ENCODE data around the gene UBR4.

Gene UBR4

GRCh38 chr1:19199969-19200604, 10.0 kb downstream of the UBR4 start:
- no peak for DNase-seq (ENCODE audit: low spot score)
- peaks cover 27 to 78% of the 10 kb centered on the region in 2 donors for H3K36me3 ChIP-seq (replicated peaks in 1 of 2; ENCODE audit: control insufficient read depth in 2 of 2, insufficient read depth in 2 of 2, low read length in 2 of 2)

GRCh38 chr1:19199329-19199968, 10.6 kb downstream of the UBR4 start:
- Histone ChIP-seq H4K8ac (ENCODE audit: low read depth, low read length) (no peak overlapping the region), H3K36me3 (replicated peaks in 1 of 2; ENCODE audit: control insufficient read depth in 2 of 2, insufficient read depth in 2 of 2, low read length in 2 of 2) (peaks cover 27 to 81% of the 10 kb centered on the region in 2 donors)

More at GRCh38 chr1:19199969-19200604, 10.0 kb downstream of the UBR4 start:
- no peak overlapping the region for H3K14ac ChIP-seq (ENCODE audit: low read length)
- H2AK5ac ChIP-seq (ENCODE audit: low read depth, low read length): no peak overlapping the region
- no peak overlapping the region for H4K8ac ChIP-seq (ENCODE audit: low read depth, low read length)
- no peak overlapping the region for H2BK120ac ChIP-seq (ENCODE audit: low read depth, low read length)
- H3K4me3 ChIP-seq (ENCODE audit: low read length in 2 of 2): no peak overlapping the region
- WGBS, 2 donors (ENCODE audit: extremely low coverage in 2 of 2, insufficient read length in 2 of 2, insufficient replicate concordance in 1 of 2): no CpG with 5 or more reads among the region's 4 CpGs
- no peak overlapping the region for H4K91ac ChIP-seq (ENCODE audit: low read depth, low read length, poor library complexity)
- H2BK12ac ChIP-seq (ENCODE audit: low read length): no peak overlapping the region
- no peaks in the 10 kb centered on the region for H3K4me1 ChIP-seq (ENCODE audit: control insufficient read depth in 2 of 2, insufficient read depth in 1 of 2, low read depth in 1 of 2, low read length in 2 of 2)
- H2BK15ac ChIP-seq (ENCODE audit: low read length): no peak overlapping the region
- peak overlapping the region; percentile 54 for H3K9ac ChIP-seq (ENCODE audit: low read depth, low read length, poor library complexity)
- H2AFZ ChIP-seq (ENCODE audit: low read length): no peak overlapping the region
- no peak overlapping the region for H3K23ac ChIP-seq (ENCODE audit: low read depth, low read length, poor library complexity)
- no peak overlapping the region for H3K4me2 ChIP-seq (ENCODE audit: insufficient read depth, low read length, poor library complexity, severe bottlenecking)
- H3K4ac ChIP-seq (ENCODE audit: low read length): no peak overlapping the region
- H3K79me1 ChIP-seq (ENCODE audit: low read depth, low read length): no peaks in the 10 kb centered on the region
- H3K9me3 ChIP-seq (replicated peaks in 1 of 2; ENCODE audit: control insufficient read depth in 2 of 2, insufficient read depth in 1 of 2, low read depth in 1 of 2, low read length in 2 of 2): no peaks in the 10 kb centered on the region
- H3K27me3 ChIP-seq (ENCODE audit: control insufficient read depth in 3 of 3, insufficient read depth in 3 of 3, low read depth in 1 of 3, low read length in 3 of 3): no peaks in the 10 kb centered on the region
- H3K27ac ChIP-seq (replicated peaks; ENCODE audit: low read length): no peak overlapping the region
- no peak overlapping the region for H3K18ac ChIP-seq (ENCODE audit: low read length)
- H2BK5ac ChIP-seq (ENCODE audit: low read length): no peak overlapping the region

GRCh38 chr1:19198820-19199219, 11.2 kb downstream of the UBR4 start:
- Histone ChIP-seq H2BK12ac (ENCODE audit: low read length) (no peak overlapping the region), H4K91ac (ENCODE audit: low read depth, low read length, poor library complexity) (no peak overlapping the region), H2BK120ac (ENCODE audit: low read depth, low read length) (no peak overlapping the region), H3K27me3 (ENCODE audit: control insufficient read depth in 3 of 3, insufficient read depth in 3 of 3, low read depth in 1 of 3, low read length in 3 of 3) (no peaks in the 10 kb centered on the region), H2BK5ac (ENCODE audit: low read length) (no peak overlapping the region), H3K79me1 (ENCODE audit: low read depth, low read length) (no peaks in the 10 kb centered on the region), H2BK15ac (ENCODE audit: low read length) (no peak overlapping the region), H3K9me3 (replicated peaks in 1 of 2; ENCODE audit: control insufficient read depth in 2 of 2, insufficient read depth in 1 of 2, low read depth in 1 of 2, low read length in 2 of 2) (no peaks in the 10 kb centered on the region), H3K18ac (ENCODE audit: low read length) (no peak overlapping the region), H3K27ac (replicated peaks; ENCODE audit: low read length) (no peak overlapping the region), H3K4me1 (ENCODE audit: control insufficient read depth in 2 of 2, insufficient read depth in 1 of 2, low read depth in 1 of 2, low read length in 2 of 2) (no peaks in the 10 kb centered on the region), H3K9ac (ENCODE audit: low read depth, low read length, poor library complexity) (no peak overlapping the region), H3K4me2 (ENCODE audit: insufficient read depth, low read length, poor library complexity, severe bottlenecking) (no peak overlapping the region), H3K36me3 (replicated peaks in 1 of 2; ENCODE audit: control insufficient read depth in 2 of 2, insufficient read depth in 2 of 2, low read length in 2 of 2) (peaks cover 27 to 87% of the 10 kb centered on the region in 2 donors), H3K4ac (ENCODE audit: low read length) (no peak overlapping the region), H3K23ac (ENCODE audit: low read depth, low read length, poor library complexity) (no peak overlapping the region), H3K4me3 (ENCODE audit: low read length in 2 of 2) (no peak overlapping the region), H2AFZ (ENCODE audit: low read length) (no peak overlapping the region), H3K14ac (ENCODE audit: low read length) (no peak overlapping the region), H2AK5ac (ENCODE audit: low read depth, low read length) (no peak overlapping the region), H4K8ac (ENCODE audit: low read depth, low read length) (no peak overlapping the region)
- no CpG with 5 or more reads among the region's 4 CpGs for WGBS, 2 donors (ENCODE audit: extremely low coverage in 2 of 2, insufficient read length in 2 of 2, insufficient replicate concordance in 1 of 2)
- no peak for DNase-seq (ENCODE audit: low spot score)

More at GRCh38 chr1:19199329-19199968, 10.6 kb downstream of the UBR4 start:
- no peak overlapping the region for H2BK15ac ChIP-seq (ENCODE audit: low read length)
- no peak overlapping the region for H2AFZ ChIP-seq (ENCODE audit: low read length)
- H2AK5ac ChIP-seq (ENCODE audit: low read depth, low read length): no peak overlapping the region
- H3K4ac ChIP-seq (ENCODE audit: low read length): no peak overlapping the region
- no peak for DNase-seq (ENCODE audit: low spot score)
- no peak overlapping the region for H3K18ac ChIP-seq (ENCODE audit: low read length)
- H2BK12ac ChIP-seq (ENCODE audit: low read length): no peak overlapping the region
- H2BK5ac ChIP-seq (ENCODE audit: low read length): no peak overlapping the region
- H2BK120ac ChIP-seq (ENCODE audit: low read depth, low read length): no peak overlapping the region
- H3K27me3 ChIP-seq (ENCODE audit: control insufficient read depth in 3 of 3, insufficient read depth in 3 of 3, low read depth in 1 of 3, low read length in 3 of 3): no peaks in the 10 kb centered on the region
- H3K4me2 ChIP-seq (ENCODE audit: insufficient read depth, low read length, poor library complexity, severe bottlenecking): no peak overlapping the region
- no peak overlapping the region for H3K9ac ChIP-seq (ENCODE audit: low read depth, low read length, poor library complexity)
- no peaks in the 10 kb centered on the region for H3K4me1 ChIP-seq (ENCODE audit: control insufficient read depth in 2 of 2, insufficient read depth in 1 of 2, low read depth in 1 of 2, low read length in 2 of 2)
- no peak overlapping the region for H3K14ac ChIP-seq (ENCODE audit: low read length)
- H3K9me3 ChIP-seq (replicated peaks in 1 of 2; ENCODE audit: control insufficient read depth in 2 of 2, insufficient read depth in 1 of 2, low read depth in 1 of 2, low read length in 2 of 2): no peaks in the 10 kb centered on the region
- no peak overlapping the region for H3K4me3 ChIP-seq (ENCODE audit: low read length in 2 of 2)
- no peak overlapping the region for H4K91ac ChIP-seq (ENCODE audit: low read depth, low read length, poor library complexity)
- no CpG with 5 or more reads among the region's 4 CpGs for WGBS, 2 donors (ENCODE audit: extremely low coverage in 2 of 2, insufficient read length in 2 of 2, insufficient replicate concordance in 1 of 2)
- H3K27ac ChIP-seq (replicated peaks; ENCODE audit: low read length): no peak overlapping the region
- H3K23ac ChIP-seq (ENCODE audit: low read depth, low read length, poor library complexity): no peak overlapping the region
- H3K79me1 ChIP-seq (ENCODE audit: low read depth, low read length): no peaks in the 10 kb centered on the region

GRCh38 chr1:19197845-19198244, 12.2 kb downstream of the UBR4 start:
- Histone ChIP-seq H2BK15ac (ENCODE audit: low read length) (no peak overlapping the region), H3K18ac (ENCODE audit: low read length) (no peak overlapping the region), H4K91ac (ENCODE audit: low read depth, low read length, poor library complexity) (no peak overlapping the region), H2AFZ (ENCODE audit: low read length) (no peak overlapping the region), H3K4me2 (ENCODE audit: insufficient read depth, low read length, poor library complexity, severe bottlenecking) (no peak overlapping the region), H3K4ac (ENCODE audit: low read length) (no peak overlapping the region), H3K9ac (ENCODE audit: low read depth, low read length, poor library complexity) (no peak overlapping the region), H2BK5ac (ENCODE audit: low read length) (no peak overlapping the region), H3K4me3 (ENCODE audit: low read length in 2 of 2) (no peak overlapping the region), H3K36me3 (replicated peaks in 1 of 2; ENCODE audit: control insufficient read depth in 2 of 2, insufficient read depth in 2 of 2, low read length in 2 of 2) (peaks cover 31 to 94% of the 10 kb centered on the region in 2 donors), H3K9me3 (replicated peaks in 1 of 2; ENCODE audit: control insufficient read depth in 2 of 2, insufficient read depth in 1 of 2, low read depth in 1 of 2, low read length in 2 of 2) (no peaks in the 10 kb centered on the region), H2AK5ac (ENCODE audit: low read depth, low read length) (no peak overlapping the region), H4K8ac (ENCODE audit: low read depth, low read length) (no peak overlapping the region), H3K27me3 (ENCODE audit: control insufficient read depth in 3 of 3, insufficient read depth in 3 of 3, low read depth in 1 of 3, low read length in 3 of 3) (no peaks in the 10 kb centered on the region), H3K14ac (ENCODE audit: low read length) (no peak overlapping the region), H2BK120ac (ENCODE audit: low read depth, low read length) (no peak overlapping the region), H3K27ac (replicated peaks; ENCODE audit: low read length) (no peak overlapping the region), H3K4me1 (ENCODE audit: control insufficient read depth in 2 of 2, insufficient read depth in 1 of 2, low read depth in 1 of 2, low read length in 2 of 2) (no peaks in the 10 kb centered on the region), H3K23ac (ENCODE audit: low read depth, low read length, poor library complexity) (no peak overlapping the region), H2BK12ac (ENCODE audit: low read length) (no peak overlapping the region), H3K79me1 (ENCODE audit: low read depth, low read length) (no peaks in the 10 kb centered on the region)
- DNase-seq (ENCODE audit: low spot score): no peak
- no CpG with 5 or more reads among the region's 2 CpGs for WGBS, 2 donors (ENCODE audit: extremely low coverage in 2 of 2, insufficient read length in 2 of 2, insufficient replicate concordance in 1 of 2)

Measured in neuronal stem cell (in vitro differentiated cells).